Neural crest cell (in vitro differentiated cells): Measurements from ENCODE around the gene HIPK3. TPM values are rescaled to one million over a fixed set of nuclear protein-coding genes. Genes with fewer than 3 reads are reported as not detected.
"Not testable (repeated sequence)": the region's sequence is repeated elsewhere in the genome, so short reads cannot be mapped to it uniquely, and the experiment has no call there.

Experiments used
- DNase-seq: peaks from one replicate; pipeline ENCODE4 v3.0.0; 2021; ENCODE audit warnings: low read depth, mixed read lengths, low spot score
- H3K27ac Mint-ChIP-seq: one replicate; pipeline ENCODE4 v1.8.0; 2021; ENCODE audit warnings: mild to moderate bottlenecking, mixed read lengths; ENCODE audit not compliant: unreplicated experiment
- H3K27me3 Mint-ChIP-seq: 2 replicates; pipeline ENCODE4 v1.8.0; 2021; ENCODE audit warnings: low read depth, mild to moderate bottlenecking, mixed read lengths
- H3K36me3 Mint-ChIP-seq: 2 replicates; pipeline ENCODE4 v1.8.0; 2021; ENCODE audit warnings: low read depth, mild to moderate bottlenecking, mixed read lengths
- H3K4me1 Mint-ChIP-seq: 2 replicates; pipeline ENCODE4 v1.8.0; 2021; ENCODE audit warnings: mixed read lengths
- H3K4me3 Mint-ChIP-seq: one replicate; pipeline ENCODE4 v1.8.0; 2021; ENCODE audit warnings: mild to moderate bottlenecking, mixed read lengths
- H3K9me3 Mint-ChIP-seq: 2 replicates; pipeline ENCODE4 v1.8.0; 2021; ENCODE audit warnings: mixed read lengths
- total RNA-seq: library from RNA; stranded (reverse); gene quantifications from 2 replicates; pipeline ENCODE4 v1.2.1, GENCODE V29; 2021
- TF ChIP-seq, protein P1 (sequence below): fragments of 200-600 bp; sonication (generic); conservative IDR thresholded peaks from 2 replicates; pipeline ENCODE4 v1.5.0; 2021; ENCODE audit warnings: antibody characterized with exemption, mild to moderate bottlenecking

The HIPK3 gene
- total RNA-seq, 1 donor from 2014 or later = 33.8 TPM

DNA sequence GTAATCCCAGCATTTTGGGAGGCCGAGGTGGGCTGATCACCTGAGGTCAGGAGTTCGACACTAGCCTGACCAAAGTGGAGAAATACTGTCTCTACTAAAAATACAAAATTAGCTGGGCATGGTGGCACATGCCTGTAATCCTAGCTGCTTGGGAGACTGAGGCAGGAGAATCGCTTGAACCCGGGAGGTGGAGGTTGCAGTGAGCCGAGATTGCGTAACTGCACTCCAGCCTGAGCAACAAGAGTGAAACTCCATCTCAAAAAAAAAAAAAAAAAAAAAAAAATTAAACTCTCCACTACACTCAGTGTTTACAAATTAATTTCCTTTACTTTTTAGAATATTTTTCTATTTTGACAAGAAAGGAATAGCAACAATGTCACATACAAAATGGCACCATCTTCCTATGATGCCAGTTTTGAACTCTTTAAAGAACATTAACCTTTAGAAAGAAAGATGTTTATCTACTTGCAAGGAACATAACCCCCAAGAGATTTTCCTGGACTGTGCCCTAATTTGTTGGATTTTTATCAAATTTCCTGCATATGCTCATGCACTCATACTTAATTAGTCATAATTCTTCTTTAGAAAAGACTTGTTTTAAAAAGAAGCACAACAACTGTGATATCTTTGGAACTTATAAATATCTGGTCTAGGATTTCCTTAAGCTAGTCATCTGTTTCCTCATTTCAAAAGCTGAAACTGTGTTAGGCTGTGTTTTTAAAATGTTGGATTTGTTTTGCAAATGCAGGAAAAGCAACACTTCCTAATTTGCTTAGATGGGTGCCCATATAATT is 22.6 kb upstream of the HIPK3 start:
- Mint-ChIP-seq H3K9me3 (no peaks in the 10 kb centered on the region), H3K4me3 (no peak overlapping the region), H3K36me3 (no peaks in the 10 kb centered on the region), H3K4me1 (no peaks in the 10 kb centered on the region), H3K27me3 (no peaks in the 10 kb centered on the region), H3K27ac (no peak overlapping the region)
- TF ChIP-seq, protein P1, sequence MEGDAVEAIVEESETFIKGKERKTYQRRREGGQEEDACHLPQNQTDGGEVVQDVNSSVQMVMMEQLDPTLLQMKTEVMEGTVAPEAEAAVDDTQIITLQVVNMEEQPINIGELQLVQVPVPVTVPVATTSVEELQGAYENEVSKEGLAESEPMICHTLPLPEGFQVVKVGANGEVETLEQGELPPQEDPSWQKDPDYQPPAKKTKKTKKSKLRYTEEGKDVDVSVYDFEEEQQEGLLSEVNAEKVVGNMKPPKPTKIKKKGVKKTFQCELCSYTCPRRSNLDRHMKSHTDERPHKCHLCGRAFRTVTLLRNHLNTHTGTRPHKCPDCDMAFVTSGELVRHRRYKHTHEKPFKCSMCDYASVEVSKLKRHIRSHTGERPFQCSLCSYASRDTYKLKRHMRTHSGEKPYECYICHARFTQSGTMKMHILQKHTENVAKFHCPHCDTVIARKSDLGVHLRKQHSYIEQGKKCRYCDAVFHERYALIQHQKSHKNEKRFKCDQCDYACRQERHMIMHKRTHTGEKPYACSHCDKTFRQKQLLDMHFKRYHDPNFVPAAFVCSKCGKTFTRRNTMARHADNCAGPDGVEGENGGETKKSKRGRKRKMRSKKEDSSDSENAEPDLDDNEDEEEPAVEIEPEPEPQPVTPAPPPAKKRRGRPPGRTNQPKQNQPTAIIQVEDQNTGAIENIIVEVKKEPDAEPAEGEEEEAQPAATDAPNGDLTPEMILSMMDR = no peak
- DNase-seq = no peak

DNA sequence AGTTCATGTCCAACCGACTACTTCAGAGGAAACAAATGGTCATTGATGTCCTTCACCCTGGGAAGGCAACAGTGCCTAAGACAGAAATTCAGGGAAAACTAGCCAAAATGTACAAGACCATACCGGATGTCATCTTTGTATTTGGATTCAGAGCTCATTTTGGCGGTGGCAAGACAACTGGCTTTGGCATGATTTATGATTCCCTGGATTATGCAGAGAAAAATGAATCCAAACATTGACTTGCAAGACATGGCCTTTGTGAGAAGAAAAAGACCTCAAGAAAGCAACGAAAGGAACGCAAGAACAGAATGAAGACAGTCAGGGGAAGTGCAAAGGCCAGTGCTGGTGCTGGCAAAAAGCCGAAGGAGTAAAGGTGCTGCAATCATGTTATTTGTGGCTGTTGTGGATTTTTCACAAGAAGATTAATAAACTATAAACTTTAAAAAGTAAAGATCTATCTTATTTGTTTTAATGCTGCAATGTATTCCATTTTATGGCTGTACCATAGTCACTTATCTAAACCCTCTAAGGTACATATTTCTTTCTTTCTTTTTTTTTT is 20.1 kb upstream of the HIPK3 start:
- H3K9me3 Mint-ChIP-seq = no peaks in the 10 kb centered on the region
- TF ChIP-seq, protein P1 = no peak
- no peak for DNase-seq
- H3K36me3 Mint-ChIP-seq = no peaks in the 10 kb centered on the region
- no peaks in the 10 kb centered on the region for H3K27me3 Mint-ChIP-seq
- no peak overlapping the region for H3K4me3 Mint-ChIP-seq
- no peak overlapping the region for H3K27ac Mint-ChIP-seq
- H3K4me1 Mint-ChIP-seq = no peaks in the 10 kb centered on the region

DNA sequence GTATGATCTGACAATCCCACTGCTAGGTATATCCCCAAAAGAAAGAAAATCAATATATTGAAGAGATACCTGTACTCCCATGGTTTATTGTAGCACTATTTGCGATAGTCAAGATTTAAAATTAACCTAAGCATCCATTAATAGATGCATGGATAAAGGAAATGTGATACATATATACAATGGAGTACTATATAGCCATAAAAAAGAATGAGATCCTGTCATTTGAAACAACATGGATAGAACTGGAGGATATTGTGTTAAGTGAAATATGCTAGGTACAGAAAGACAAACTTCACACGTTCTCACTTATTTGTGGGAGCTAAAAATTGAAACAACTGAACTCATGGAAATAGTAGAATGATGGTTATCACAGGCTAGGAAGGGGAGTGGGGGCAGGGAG is 14.6 kb upstream of the HIPK3 start:
- Mint-ChIP-seq H3K4me3 (no peak overlapping the region), H3K36me3 (peaks cover 4% of the 10 kb centered on the region), H3K27ac (no peak overlapping the region), H3K9me3 (peaks cover 3% of the 10 kb centered on the region), H3K4me1 (no peaks in the 10 kb centered on the region), H3K27me3 (no peaks in the 10 kb centered on the region)
- TF ChIP-seq, protein P1 = no peak
- no peak for DNase-seq

DNA sequence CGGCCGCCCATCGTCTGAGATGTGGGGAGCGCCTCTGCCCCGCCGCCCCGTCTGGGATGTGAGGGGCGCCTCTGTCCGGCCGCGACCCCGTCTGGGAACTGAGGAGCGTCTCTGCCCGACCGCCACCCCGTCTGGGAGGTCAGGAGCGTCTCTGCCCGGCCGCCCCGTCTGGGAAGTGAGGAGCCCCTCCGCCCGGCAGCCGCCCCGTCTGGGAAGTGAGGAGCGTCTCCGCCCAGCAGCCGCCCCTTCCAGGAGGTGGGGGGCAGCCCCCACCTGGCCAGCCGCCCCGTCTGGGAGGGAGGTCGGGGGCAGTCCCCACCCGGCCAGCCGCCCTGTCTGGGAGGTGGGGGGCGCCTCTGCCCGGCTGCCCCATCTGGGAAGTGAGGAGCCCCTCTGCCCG is 13.5 kb upstream of the HIPK3 start:
- H3K4me1 Mint-ChIP-seq, H3K36me3 Mint-ChIP-seq, DNase-seq, H3K4me3 Mint-ChIP-seq, H3K27ac Mint-ChIP-seq, H3K9me3 Mint-ChIP-seq, H3K27me3 Mint-ChIP-seq: not testable (repeated sequence)

DNA sequence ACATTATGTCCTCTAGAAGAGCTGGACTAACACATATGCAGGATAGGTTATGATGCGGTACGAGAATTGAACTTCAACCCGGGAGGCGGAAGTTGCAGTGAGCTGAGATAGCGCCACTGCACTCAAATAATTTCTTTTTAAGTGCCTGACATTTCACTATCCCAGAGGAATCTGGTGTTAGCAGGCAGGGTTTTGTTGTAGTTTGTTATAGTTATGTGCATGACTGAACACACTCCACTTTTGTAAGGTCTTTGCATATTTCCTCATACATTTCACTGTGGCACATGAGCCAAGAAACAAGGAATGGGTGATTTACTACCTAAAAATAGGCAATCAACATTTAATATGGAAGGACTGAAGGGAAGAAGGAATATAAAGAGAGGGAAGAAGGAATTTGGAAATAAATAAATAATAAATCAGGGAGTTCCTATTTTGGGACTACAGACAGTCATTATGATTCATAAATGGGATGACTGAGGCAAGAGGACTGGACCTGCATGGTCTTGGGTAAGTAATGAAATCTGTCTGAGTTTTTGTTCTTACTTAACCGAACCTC is 8.7 kb upstream of the HIPK3 start:
- H3K9me3 Mint-ChIP-seq = no peaks in the 10 kb centered on the region
- TF ChIP-seq, protein P1 = no peak
- no peak overlapping the region for H3K4me3 Mint-ChIP-seq
- H3K36me3 Mint-ChIP-seq = no peaks in the 10 kb centered on the region
- no peak overlapping the region for H3K27ac Mint-ChIP-seq
- peaks cover 2% of the 10 kb centered on the region for H3K4me1 Mint-ChIP-seq
- DNase-seq = no peak
- H3K27me3 Mint-ChIP-seq = no peaks in the 10 kb centered on the region
